ENCODE data around the gene RNF183. TPM values are rescaled to one million over a fixed set of nuclear protein-coding genes. Genes with fewer than 3 reads are reported as not detected.

Gene RNF183
- total and polyA plus RNA-seq, 9 of the 15 experiments (the other 6 are each of a cell fraction or from before 2014, with no cell fraction given), result 0.04 to 2.0 (median 0.16) TPM; not detected in 5

GRCh38 chr9:113296796-113297558 is 6.2 kb downstream of the RNF183 start:
- H3K9me1 ChIP-seq (ENCODE audit: control insufficient read depth, insufficient read depth, low read length), result no peaks in the 10 kb centered on the region
- H3K36me3 ChIP-seq (ENCODE audit: control insufficient read depth, insufficient read depth, low read length), result peaks cover 17% of the 10 kb centered on the region
- BruUV-seq (replicated peaks), result no TSS peak
- ChIA-PET POLR2A (interaction anchor here (0.6 to 1.8 kb wide), 7 partner anchors 9 to 1153 kb away, joined by 3 to 9 read pairs (median 3); partner anchors contain the start of genes CDC26, FKBP15, PRPF4 and SLC31A1), CTCF (ENCODE audit: low intra/inter-chr PET ratio) (no interaction called here)
- H3K9ac ChIP-seq (ENCODE audit: insufficient read depth in 1 of 2, low read depth in 2 of 2, low read length in 2 of 2), result no peak overlapping the region
- H3K4me1 ChIP-seq (replicated peaks in 1 of 2; ENCODE audit: control insufficient read depth in 2 of 2, insufficient read depth in 2 of 2, low read length in 2 of 2), result peaks cover 12 to 17% of the 10 kb centered on the region in 2 experiments; a peak in 4 of 5 replicates
- ATAC-seq (no peak), FAIRE-seq (no peak), DNase-seq (ENCODE audit: extremely low read depth in 1 of 4, low spot score in 3 of 4) (no peak)
- intact Hi-C loops (cut with micrococcal nuclease) (no loop called here), in situ Hi-C loops (cut with MboI) (no loop called here)
- H3K27me3 ChIP-seq (ENCODE audit: control insufficient read depth in 2 of 2, insufficient read depth in 2 of 2, low read length in 2 of 2), result peaks cover 11 to 25% of the 10 kb centered on the region in 2 experiments; a peak in 4 of 5 replicates
- TF ChIP-seq ZNF24 (IDR thresholded peaks at IDR 0.05) (peak; percentile 45; the same call in 1 of the 2 replicates), ZNF75A (CRISPR knock-in tag; IDR thresholded peaks at IDR 0.05) (no peak)
- TF ChIP-seq, protein P1, sequence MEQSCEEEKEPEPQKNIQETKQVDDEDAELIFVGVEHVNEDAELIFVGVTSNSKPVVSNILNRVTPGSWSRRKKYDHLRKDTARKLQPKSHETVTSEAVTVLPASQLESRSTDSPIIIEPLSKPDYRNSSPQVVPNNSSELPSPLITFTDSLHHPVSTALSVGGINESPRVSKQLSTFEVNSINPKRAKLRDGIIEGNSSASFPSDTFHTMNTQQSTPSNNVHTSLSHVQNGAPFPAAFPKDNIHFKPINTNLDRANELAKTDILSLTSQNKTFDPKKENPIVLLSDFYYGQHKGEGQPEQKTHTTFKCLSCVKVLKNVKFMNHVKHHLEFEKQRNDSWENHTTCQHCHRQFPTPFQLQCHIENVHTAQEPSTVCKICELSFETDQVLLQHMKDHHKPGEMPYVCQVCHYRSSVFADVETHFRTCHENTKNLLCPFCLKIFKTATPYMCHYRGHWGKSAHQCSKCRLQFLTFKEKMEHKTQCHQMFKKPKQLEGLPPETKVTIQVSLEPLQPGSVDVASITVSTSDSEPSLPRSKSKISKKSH (CRISPR knock-in tag; IDR thresholded peaks at IDR 0.05), result no peak
- H2AFZ ChIP-seq (ENCODE audit: low read depth, low read length), result no peak overlapping the region
- no peak overlapping the region for H3K4me2 ChIP-seq (ENCODE audit: insufficient read depth, low read length)
- H3K9me3 ChIP-seq (replicated peaks; ENCODE audit: control insufficient read depth, insufficient read depth, low read depth, low read length), result no peaks in the 10 kb centered on the region
- H3K79me2 ChIP-seq (ENCODE audit: control insufficient read depth, insufficient read depth, low read length), result no peaks in the 10 kb centered on the region
- 7% methylated on average over 9 of the region's 9 CpGs for WGBS (ENCODE audit: insufficient coverage, low coverage, missing lambda C conversion rate)
- H3K27ac ChIP-seq (ENCODE audit: extremely low read depth, low read depth, low read length), result no peak overlapping the region
- 0 out of 2 replicates have a peak, but pooled peaks cover 3% of the 10 kb centered on the region for H4K20me1 ChIP-seq (replicated peaks; ENCODE audit: control insufficient read depth, insufficient read depth, low read length)
- H3K4me3 ChIP-seq, result no peak overlapping the region
